ENCODE results near the gene ETNK1. TPM values are rescaled to one million over a fixed set of nuclear protein-coding genes. Genes with fewer than 3 reads are reported as not detected.
"Not testable (repeated sequence)": the region's sequence is repeated elsewhere in the genome, so short reads cannot be mapped to it uniquely, and the experiment has no call there.

Gene ETNK1
- total RNA-seq, 4 donors from 2014 or later = 15.3 to 33.3 (median 28.5) TPM

- no peak overlapping the region for H3K27ac ChIP-seq
- no peaks in the 10 kb centered on the region for H3K36me3 ChIP-seq
- 87 to 96% methylated on average over 2 of the region's 2 CpGs for WGBS, 2 donors (ENCODE audit: low coverage in 1 of 2)
- H3K4me3 ChIP-seq = no peak overlapping the region
- H3K9me3 ChIP-seq = peaks cover 0 to 11% (median 0%) of the 10 kb centered on the region in 3 donors
- no peaks in the 10 kb centered on the region for H3K27me3 ChIP-seq
- TF ChIP-seq EP300 (IDR thresholded peaks at IDR 0.05) (no peak), POLR2AphosphoS5 (IDR thresholded peaks at IDR 0.05) (no peak), POLR2A (IDR thresholded peaks at IDR 0.05) (no peak)
- TF ChIP-seq, protein P1, sequence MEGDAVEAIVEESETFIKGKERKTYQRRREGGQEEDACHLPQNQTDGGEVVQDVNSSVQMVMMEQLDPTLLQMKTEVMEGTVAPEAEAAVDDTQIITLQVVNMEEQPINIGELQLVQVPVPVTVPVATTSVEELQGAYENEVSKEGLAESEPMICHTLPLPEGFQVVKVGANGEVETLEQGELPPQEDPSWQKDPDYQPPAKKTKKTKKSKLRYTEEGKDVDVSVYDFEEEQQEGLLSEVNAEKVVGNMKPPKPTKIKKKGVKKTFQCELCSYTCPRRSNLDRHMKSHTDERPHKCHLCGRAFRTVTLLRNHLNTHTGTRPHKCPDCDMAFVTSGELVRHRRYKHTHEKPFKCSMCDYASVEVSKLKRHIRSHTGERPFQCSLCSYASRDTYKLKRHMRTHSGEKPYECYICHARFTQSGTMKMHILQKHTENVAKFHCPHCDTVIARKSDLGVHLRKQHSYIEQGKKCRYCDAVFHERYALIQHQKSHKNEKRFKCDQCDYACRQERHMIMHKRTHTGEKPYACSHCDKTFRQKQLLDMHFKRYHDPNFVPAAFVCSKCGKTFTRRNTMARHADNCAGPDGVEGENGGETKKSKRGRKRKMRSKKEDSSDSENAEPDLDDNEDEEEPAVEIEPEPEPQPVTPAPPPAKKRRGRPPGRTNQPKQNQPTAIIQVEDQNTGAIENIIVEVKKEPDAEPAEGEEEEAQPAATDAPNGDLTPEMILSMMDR (IDR thresholded peaks at IDR 0.05) = no peak
- ATAC-seq = no peak
- peaks cover 0 to 20% (median 0%) of the 10 kb centered on the region in 3 donors for H3K4me1 ChIP-seq
Measured at GRCh38 chr12:22689876-22690275, 64.9 kb downstream of the ETNK1 start.

- WGBS, 2 donors (ENCODE audit: low coverage in 1 of 2) = 85 to 86% methylated on average over 2 of the region's 2 CpGs
- ATAC-seq = no peak
- TF ChIP-seq POLR2AphosphoS5 (IDR thresholded peaks at IDR 0.05) (no peak), POLR2A (IDR thresholded peaks at IDR 0.05) (no peak), EP300 (IDR thresholded peaks at IDR 0.05) (no peak)
- TF ChIP-seq, protein P1 (IDR thresholded peaks at IDR 0.05) = no peak
Measured at GRCh38 chr12:22691319-22691718, 66.3 kb downstream of the ETNK1 start.

DNA sequence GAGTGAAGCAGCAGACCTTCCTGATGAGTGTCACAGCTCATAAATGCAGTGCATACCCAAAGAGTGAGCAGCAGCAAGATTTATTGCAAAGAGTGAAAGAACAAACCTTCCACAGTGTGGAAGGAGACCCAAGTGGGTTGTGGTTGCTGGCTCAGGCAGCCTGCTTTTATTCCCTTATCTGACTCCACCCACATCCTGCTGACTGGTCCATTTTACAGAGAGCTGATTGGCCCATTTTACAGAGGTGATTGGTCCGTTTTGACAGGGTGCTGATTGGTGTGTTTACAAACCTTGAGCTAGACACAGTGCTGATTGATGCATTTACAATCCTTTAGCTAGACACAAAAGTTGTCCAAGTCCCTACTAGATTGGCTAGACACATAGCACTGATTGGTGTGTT is 67.5 kb downstream of the ETNK1 start:
- peaks cover 0 to 11% (median 0%) of the 10 kb centered on the region in 3 donors for H3K9me3 ChIP-seq
- not testable (repeated sequence) for H3K27me3 ChIP-seq, H3K36me3 ChIP-seq, H3K4me3 ChIP-seq, ATAC-seq, H3K27ac ChIP-seq
- WGBS, 2 donors (ENCODE audit: low coverage in 1 of 2) = 71% methylated on average over 1 of the region's 1 CpG; no CpG with 5 or more reads in 1 of the 2 donors
- H3K4me1 ChIP-seq = peaks cover 0 to 11% (median 0%) of the 10 kb centered on the region in 3 donors

More at GRCh38 chr12:22691319-22691718, 66.3 kb downstream of the ETNK1 start:
- peaks cover 0 to 18% (median 0%) of the 10 kb centered on the region in 3 donors for H3K4me1 ChIP-seq
- H3K9me3 ChIP-seq = peaks cover 0 to 11% (median 0%) of the 10 kb centered on the region in 3 donors
- no peak overlapping the region for H3K27ac ChIP-seq
- no peak overlapping the region for H3K4me3 ChIP-seq
- H3K27me3 ChIP-seq = no peaks in the 10 kb centered on the region
- no peaks in the 10 kb centered on the region for H3K36me3 ChIP-seq

DNA sequence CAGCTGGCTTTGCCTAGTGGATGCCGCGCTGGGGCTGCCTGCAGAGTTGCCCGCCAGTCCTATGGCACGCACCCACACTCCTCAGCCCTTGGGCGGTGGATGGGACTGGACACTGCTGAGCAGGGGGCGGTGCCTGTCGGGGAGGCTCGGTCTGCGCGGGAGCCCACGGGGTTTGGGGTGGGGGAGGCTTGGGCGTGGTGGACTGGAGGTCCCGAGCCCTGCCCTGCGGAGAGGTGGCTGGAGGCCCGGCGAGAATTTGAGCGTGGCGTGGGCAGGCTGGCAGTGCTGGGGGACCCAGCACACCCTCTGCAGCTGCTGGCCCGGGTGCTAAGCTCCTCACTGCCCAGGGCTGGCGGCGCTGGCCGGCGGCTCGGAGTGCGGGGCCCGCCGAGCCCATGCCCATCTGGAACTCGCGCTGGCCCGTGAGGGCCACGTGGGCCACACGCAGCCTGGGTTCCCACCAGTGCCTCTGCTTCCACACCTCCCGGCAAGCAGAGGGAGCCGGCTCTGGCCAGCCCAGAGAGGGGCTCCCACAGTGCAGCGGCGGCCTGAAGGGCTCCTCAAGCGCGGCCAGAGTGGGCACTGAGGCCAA is 68.1 kb downstream of the ETNK1 start:
- Histone ChIP-seq H3K4me1 (peaks cover 0 to 5% (median 0%) of the 10 kb centered on the region in 3 donors), H3K9me3 (peaks cover 0 to 11% (median 0%) of the 10 kb centered on the region in 3 donors), H3K36me3 (no peaks in the 10 kb centered on the region), H3K27ac (no peak overlapping the region), H3K4me3 (no peak overlapping the region), H3K27me3 (no peaks in the 10 kb centered on the region)
- TF ChIP-seq, protein P1 (IDR thresholded peaks at IDR 0.05) = no peak
- TF ChIP-seq EP300 (IDR thresholded peaks at IDR 0.05) (no peak), POLR2AphosphoS5 (IDR thresholded peaks at IDR 0.05) (no peak), POLR2A (IDR thresholded peaks at IDR 0.05) (no peak)
- no peak for ATAC-seq
- WGBS, 2 donors (ENCODE audit: low coverage in 1 of 2) = no CpG with 5 or more reads among the region's 38 CpGs

GRCh38 chr12:22698576-22698975 is 73.6 kb downstream of the ETNK1 start:
- Histone ChIP-seq H3K9me3 (peaks cover 0 to 3% (median 0%) of the 10 kb centered on the region in 3 donors), H3K27ac (no peak overlapping the region), H3K36me3 (no peaks in the 10 kb centered on the region), H3K4me1 (no peaks in the 10 kb centered on the region), H3K4me3 (no peak overlapping the region), H3K27me3 (no peaks in the 10 kb centered on the region)
- TF ChIP-seq EP300 (IDR thresholded peaks at IDR 0.05) = no peak
- TF ChIP-seq, protein P1 (IDR thresholded peaks at IDR 0.05) = no peak
- TF ChIP-seq POLR2AphosphoS5 (IDR thresholded peaks at IDR 0.05) = no peak
- TF ChIP-seq POLR2A (IDR thresholded peaks at IDR 0.05) = no peak
- no peak for ATAC-seq
- 93 to 94% methylated on average over 2 to 3 of the region's 3 CpGs for WGBS, 2 donors (ENCODE audit: low coverage in 1 of 2)

DNA sequence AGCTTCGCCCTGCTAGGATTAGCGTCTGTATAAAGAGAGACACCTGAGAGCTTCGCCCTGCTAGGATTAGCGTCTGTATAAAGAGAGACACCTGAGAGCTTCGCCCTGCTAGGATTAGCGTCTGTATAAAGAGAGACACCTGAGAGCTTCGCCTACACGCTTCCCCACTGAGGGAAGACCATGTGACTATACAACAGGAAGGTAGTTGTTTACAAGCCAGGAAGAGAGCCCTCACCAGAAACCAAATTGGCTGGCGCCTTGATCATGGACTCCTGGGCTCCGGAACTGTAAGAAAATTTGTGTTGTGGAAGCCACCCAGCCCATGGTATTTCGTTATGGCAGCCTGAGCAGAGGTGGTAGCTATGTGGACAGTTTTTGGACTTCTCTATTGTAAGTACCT is 74.7 kb downstream of the ETNK1 start:
- H3K9me3 ChIP-seq, H3K4me1 ChIP-seq, ATAC-seq, H3K27me3 ChIP-seq, H3K27ac ChIP-seq, H3K4me3 ChIP-seq, H3K36me3 ChIP-seq: not testable (repeated sequence)
- WGBS, 2 donors (ENCODE audit: low coverage in 1 of 2) = 89 to 100% methylated on average over 1 to 7 of the region's 11 CpGs

All from gastroesophageal sphincter (tissue), 4 donors.